RPMI7951 (cell line): ENCODE results near the gene TP73. TPM values are rescaled to one million over a fixed set of nuclear protein-coding genes. Genes with fewer than 3 reads are reported as not detected.

ENCODE experiments used
- DNase-seq: peaks from one replicate; pipeline ENCODE4 v3.0.0-alpha.2; 2012; ENCODE audit warnings: low read depth
- total RNA-seq: library from RNA; depleted of rRNA; stranded (reverse); fragments of >200 nt; shearing (Covaris generic); gene quantifications from 2 replicates; pipeline ENCODE4 v1.2.3, GENCODE V29; 2014

Gene TP73
- total RNA-seq, 1 experiment from 2014 or later = not detected

DNA sequence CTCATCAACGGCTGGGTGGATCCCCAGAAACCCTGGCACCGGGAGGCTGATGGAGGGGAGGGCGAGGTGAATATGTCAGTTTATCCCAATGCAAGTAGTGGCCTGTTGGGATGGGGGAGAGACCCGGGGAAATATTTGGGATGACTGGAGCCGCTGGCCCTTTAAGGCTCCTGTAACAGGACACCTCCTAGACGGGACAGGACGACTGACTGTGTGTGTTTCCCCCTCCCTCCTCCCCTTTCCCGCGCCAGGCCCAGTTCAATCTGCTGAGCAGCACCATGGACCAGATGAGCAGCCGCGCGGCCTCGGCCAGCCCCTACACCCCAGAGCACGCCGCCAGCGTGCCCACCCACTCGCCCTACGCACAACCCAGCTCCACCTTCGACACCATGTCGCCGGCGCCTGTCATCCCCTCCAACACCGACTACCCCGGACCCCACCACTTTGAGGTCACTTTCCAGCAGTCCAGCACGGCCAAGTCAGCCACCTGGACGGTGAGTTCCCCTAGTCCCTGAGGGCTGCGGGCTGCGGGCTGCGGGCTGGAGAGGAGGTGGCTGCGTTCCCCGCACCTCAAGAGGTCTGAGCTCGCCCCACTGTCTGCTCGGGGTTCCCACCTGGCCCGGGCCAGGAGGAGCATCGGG is 55.1 kb downstream of the TP73 start:
- no peak for DNase-seq

GRCh38 chr1:3707939-3708328 is 55.6 kb downstream of the TP73 start:
- DNase-seq = no peak

- DNase-seq = no peak
Measured at GRCh38 chr1:3708791-3709190, 56.5 kb downstream of the TP73 start.

GRCh38 chr1:3710251-3710650 is 57.9 kb downstream of the TP73 start:
- no peak for DNase-seq

DNA sequence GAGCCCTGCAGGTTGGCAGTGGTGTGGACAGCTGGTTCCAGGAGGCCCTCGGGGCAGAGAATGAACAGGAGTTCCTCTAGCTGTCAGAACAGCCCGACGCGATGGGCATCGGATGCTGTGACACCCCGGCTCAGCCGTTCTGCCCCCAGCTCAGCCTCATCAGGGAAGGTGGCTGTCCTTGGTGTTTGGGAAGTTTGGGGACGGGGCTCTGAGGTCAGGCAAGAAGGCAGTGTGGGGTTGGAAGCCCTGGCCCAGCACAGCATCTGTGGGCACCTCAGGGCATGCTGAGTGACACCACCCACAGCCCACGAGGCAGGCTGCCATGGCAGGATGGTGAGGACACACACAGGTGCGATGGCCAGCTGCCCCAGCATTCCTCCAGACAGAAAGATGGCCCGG is 59.1 kb downstream of the TP73 start:
- no peak for DNase-seq

DNA sequence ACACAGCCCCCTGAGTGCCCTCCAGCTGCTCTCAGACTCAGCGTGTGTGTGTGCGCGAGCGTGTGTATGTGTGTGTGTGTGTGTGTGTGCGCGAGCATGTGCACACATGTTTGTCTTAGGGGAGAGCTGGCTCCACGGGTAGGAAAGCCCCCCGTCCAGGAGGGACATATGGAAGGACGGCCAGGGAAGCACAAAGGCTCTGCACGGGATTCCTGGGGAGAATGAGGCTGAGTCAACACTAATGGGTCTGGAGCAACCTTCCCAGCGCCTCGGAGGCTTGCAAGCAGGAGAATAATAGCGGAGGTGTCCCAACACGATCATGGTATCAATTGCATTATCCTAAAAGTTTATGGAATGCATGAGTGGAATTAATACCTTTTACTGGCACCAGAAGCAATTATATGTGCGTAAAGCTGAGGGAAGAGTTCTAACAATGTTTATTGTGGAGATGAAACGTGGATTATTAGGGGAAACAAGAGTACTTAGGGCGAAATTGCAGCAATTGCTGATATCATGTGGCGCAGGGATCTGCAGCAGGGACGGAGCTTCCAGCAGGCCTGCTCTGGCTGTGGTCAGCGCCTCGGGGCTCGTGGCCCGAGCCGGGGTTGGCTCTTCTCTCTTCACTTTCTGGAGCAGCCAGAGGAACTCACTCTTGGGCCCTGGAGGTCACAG is 59.6 kb downstream of the TP73 start:
- DNase-seq = no peak

- DNase-seq = no peak
Measured at GRCh38 chr1:3712573-3713535, 60.5 kb downstream of the TP73 start.

DNA sequence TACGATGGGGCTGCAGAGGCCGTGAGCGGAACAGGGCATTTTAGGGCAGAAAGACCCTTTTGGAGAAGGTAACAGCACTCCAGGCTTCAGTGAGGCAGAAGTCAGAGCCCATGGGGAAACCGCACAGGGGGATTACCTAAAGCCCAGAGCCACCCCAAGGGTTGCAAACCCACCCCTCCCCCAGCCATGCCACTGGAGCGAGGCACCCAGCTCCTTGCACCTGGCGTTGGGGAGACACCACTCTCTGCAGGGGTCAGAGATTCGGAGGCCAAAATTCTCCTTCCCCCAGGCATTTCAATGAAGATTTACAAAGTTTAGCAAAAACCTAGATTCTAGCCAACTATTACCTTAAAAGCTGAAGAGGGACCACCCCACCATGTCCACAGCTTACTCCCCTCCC is 61.5 kb downstream of the TP73 start:
- DNase-seq = no peak

DNA sequence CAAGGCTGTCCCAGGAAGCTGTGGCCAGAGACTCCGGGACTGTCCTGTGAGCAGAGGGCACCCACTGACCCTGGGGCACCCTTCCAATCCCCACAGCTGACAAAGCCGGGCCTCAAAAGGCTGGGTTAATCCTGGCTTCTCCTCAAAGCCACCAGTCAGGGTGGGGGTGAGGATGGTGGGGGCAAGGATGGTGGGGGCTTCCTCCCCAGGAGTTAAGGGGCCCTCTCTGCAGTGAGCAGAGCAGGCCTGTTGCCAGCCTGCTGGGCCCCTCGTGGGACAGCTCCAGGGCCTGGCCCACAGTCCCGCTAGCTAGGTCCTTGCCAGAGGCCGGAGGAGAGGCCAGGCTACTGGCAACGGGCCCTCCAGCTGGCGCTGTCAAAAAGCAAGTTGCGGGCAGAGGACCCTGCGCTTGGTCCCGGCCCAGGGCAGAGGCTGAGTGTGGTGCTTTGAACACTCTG is 62.0 kb downstream of the TP73 start:
- DNase-seq = no peak

DNA sequence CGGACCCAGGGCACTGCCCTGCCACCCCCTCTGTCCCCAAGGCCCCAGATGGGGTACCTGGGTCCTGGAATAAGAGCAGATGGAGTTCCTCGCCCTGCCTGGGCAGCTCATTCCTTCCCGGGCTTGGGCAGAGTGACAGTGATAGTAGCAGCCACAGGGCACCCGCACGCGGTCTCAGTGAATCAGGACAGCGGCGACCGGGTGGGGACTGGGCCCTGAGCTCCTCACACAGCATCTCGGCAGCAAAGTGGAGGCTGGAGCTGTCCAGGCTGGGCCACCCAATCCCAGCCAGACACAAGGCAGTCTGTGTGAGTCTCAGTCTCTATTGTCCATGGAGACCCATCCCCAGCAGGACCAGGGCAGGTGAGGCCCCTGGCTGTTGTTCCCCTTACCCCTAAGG is 62.5 kb downstream of the TP73 start:
- DNase-seq = no peak

DNA sequence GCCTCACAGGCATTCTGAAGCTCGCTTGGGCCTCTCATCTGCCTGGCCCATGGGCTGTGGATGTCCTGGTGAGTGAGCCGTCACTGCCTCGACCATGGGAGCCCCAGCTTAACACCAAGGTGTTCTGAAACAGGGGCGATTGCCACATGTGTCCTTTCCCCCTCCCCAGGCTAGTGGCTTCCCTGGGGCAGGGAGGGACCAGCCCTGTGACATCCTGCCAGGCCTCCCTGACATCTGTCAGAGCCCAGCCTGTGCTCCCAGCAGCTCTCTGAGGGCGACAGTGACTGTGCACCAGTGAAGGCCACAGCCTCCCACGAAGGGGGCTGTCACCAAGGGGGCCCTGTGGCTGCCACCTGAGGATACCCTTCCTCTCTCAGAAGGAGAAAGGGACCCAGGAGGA is 64.0 kb downstream of the TP73 start:
- no peak for DNase-seq

- DNase-seq = no peak
Measured at GRCh38 chr1:3717041-3717714, 64.9 kb downstream of the TP73 start.

DNA sequence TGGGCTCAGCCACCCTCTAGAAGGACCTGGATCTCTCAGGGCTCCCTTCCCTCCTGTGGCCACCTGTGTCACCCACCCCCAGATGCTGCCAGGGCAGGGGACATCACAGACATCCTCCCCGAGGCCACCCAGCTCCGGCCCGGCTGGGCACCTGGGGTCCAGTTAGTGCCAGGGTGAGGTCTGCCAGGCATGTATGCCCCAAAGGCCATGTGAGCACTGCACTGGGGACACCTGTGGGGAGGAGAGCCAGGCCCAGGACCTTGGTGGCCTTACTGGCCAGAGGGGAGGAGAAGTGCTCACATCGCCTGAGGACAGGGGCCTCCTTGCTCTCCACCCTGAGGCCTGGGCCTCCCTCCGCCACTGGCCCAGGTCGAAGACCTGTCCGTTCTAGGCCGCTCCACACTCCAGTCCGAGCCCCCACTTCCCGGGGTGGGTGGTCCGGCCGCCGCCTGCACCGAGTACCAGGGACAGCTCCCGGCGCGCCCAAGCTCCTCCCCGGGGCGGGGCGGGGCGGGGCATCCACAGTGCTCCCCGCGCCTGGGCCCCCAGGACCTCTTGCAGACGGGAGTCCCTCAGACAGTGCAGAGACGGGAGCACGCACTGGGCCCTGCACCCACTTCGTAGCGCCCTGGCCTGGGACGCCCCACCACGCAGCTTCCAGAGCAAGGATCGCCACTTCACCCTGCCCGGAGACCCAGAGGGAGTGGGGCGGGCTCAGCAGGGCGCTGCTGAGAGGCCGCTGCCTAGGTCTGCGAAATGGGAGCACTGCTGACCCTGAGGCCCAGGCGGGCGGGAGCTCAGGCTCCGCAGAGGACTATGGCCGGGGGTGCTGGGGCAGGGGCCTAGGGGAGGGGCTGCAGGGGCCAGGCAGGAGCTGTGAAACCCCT is 65.6 kb downstream of the TP73 start:
- no peak for DNase-seq

GRCh38 chr1:3718764-3719163 is 66.4 kb downstream of the TP73 start:
- no peak for DNase-seq

DNA sequence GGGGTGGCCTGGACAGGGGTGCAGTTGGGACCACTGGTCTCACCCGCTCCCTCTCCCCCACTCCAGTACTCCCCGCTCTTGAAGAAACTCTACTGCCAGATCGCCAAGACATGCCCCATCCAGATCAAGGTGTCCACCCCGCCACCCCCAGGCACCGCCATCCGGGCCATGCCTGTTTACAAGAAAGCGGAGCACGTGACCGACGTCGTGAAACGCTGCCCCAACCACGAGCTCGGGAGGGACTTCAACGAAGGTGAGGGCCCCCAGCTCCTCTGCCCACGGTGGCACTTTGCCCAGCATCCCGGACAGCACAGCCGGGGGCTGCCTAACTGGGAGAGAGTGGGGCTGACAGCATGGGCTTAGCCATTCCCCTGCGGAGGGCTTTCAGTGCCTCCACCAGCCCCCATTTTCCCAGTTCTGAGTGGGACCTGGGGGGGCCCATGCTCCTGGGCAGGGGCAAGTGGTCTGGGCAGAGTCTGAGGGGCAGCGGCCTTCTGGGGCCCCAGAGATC is 69.7 kb downstream of the TP73 start:
- DNase-seq = no peak

- no peak for DNase-seq
Measured at GRCh38 chr1:3722846-3723245, 70.5 kb downstream of the TP73 start.

- DNase-seq = peak; percentile 42
Measured at GRCh38 chr1:3724416-3725030, 72.2 kb downstream of the TP73 start.

DNA sequence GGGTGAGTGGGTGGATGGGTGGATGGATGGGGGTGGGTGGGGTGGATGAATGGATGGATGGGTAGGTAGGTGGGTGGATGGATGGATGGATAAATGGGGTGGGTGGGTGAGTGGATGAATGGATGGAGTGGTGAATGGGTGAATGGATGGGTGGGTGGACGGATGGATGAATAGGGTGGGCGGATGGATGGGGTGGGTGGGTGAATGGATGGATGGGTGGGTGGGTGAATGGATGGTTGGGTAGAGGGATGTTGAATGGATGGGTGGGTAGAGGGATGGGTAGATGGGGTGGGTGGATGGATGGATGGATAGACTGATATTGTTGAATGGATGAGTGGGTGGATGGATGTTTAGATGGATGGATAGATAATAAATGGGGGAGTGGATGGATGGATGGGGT is 73.0 kb downstream of the TP73 start:
- DNase-seq = no peak

DNA sequence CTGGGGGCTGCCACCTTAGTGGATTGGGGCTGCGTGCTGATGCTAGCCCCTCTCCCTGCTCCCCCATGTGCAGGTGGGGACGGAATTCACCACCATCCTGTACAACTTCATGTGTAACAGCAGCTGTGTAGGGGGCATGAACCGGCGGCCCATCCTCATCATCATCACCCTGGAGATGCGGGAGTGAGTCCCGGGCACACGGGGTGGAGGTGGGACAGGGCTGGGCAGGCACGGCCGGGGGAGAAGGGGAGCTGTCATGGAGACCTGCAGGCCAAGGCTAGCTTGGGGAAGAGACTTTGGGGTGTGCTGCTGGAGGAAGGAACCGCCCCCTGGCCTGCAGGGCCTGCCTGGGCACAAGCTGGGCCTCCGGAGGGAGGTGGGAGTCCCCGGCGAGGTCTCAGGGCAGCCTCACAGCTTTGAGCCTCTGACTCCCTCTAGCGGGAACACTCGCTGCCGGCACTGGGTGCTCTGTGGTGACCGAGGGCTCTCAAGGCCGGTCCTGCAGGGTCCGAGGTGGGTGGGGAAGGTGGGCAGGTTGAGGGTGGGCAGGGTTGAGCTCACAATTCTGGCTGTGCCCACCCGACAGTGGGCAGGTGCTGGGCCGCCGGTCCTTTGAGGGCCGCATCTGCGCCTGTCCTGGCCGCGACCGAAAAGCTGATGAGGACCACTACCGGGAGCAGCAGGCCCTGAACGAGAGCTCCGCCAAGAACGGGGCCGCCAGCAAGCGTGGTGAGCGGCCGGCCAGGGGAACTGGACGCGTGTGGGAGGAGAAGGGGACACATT is 74.9 kb downstream of the TP73 start:
- DNase-seq = peak; percentile 20
